HL-60 (cell line): ENCODE measurements around the gene CHST3.

Source experiments
- DNase-seq, 2 experiments: peaks; one replicate each; pipeline ENCODE4 v3.0.0-alpha.2; 2010 to 2020; ENCODE audit warnings: low read depth in 1 of 2, low spot score in 1 of 2
- H3K27ac ChIP-seq: fragments of 250-450 bp; sonication (Bioruptor Pico); replicated peaks from 2 replicates; pipeline ENCODE4 v1.5.1; 2020; ENCODE audit warnings: mild to moderate bottlenecking, moderate library complexity
- H3K27me3 ChIP-seq: fragments of 250-450 bp; sonication (Bioruptor Pico); 2 replicates; pipeline ENCODE4 v1.5.1; 2021; ENCODE audit warnings: mild to moderate bottlenecking, moderate library complexity; ENCODE audit not compliant: insufficient read depth, poor library complexity, severe bottlenecking
- H3K4me3 ChIP-seq: replicated peaks from 2 replicates; pipeline ENCODE4 v1.5.1; 2011; ENCODE audit warnings: mild to moderate bottlenecking, control low read depth, low read length; ENCODE audit not compliant: insufficient read depth
- CTCF ChIP-seq: IDR thresholded peaks from one replicate; pipeline ENCODE4 v1.5.1; 2011; ENCODE audit warnings: low read length, control low read depth, inconsistent platforms; ENCODE audit not compliant: insufficient read depth
- GABPA ChIP-seq: IDR thresholded peaks from 2 replicates; pipeline ENCODE4 v1.6.1; 2012; ENCODE audit warnings: low read depth
- POLR2AphosphoS5 ChIP-seq: IDR thresholded peaks from 2 replicates; pipeline ENCODE4 v1.6.1; 2012; ENCODE audit warnings: low read depth
- REST ChIP-seq: IDR thresholded peaks from 2 replicates; pipeline ENCODE4 v1.6.1; 2012; ENCODE audit warnings: low read depth; ENCODE audit not compliant: insufficient replicate concordance
- SPI1 ChIP-seq: IDR thresholded peaks from 2 replicates; pipeline ENCODE4 v1.6.1; 2012; ENCODE audit warnings: low read depth, mild to moderate bottlenecking, borderline replicate concordance

Gene CHST3

GRCh38 chr10:71939861-71940474, 24.2 kb upstream of the CHST3 start:
- TF ChIP-seq CTCF = no peak
- TF ChIP-seq SPI1 = no peak
- no peak for TF ChIP-seq GABPA
- no peak for TF ChIP-seq REST
- no peak for TF ChIP-seq POLR2AphosphoS5
- DNase-seq = no peak
- Histone ChIP-seq H3K4me3 (no peak overlapping the region), H3K27ac (no peak overlapping the region), H3K27me3 (no peaks in the 10 kb centered on the region)

- H3K27ac ChIP-seq = no peak overlapping the region
- no peak for DNase-seq
- H3K27me3 ChIP-seq = no peaks in the 10 kb centered on the region
- no peak overlapping the region for H3K4me3 ChIP-seq
- TF ChIP-seq REST = no peak
- TF ChIP-seq CTCF = no peak
- TF ChIP-seq SPI1 = no peak
- TF ChIP-seq POLR2AphosphoS5 = no peak
- no peak for TF ChIP-seq GABPA
Observed at GRCh38 chr10:71940752-71941151, 23.4 kb upstream of the CHST3 start.

- no peaks in the 10 kb centered on the region for H3K27me3 ChIP-seq
- TF ChIP-seq POLR2AphosphoS5 (no peak), REST (no peak), CTCF (no peak), GABPA (no peak), SPI1 (no peak)
- DNase-seq = no peak
- H3K27ac ChIP-seq = no peak overlapping the region
- no peak overlapping the region for H3K4me3 ChIP-seq
Observed at GRCh38 chr10:71941318-71941717, 22.9 kb upstream of the CHST3 start.
